ENCODE data around the gene DACT2.

The DACT2 gene

DNA sequence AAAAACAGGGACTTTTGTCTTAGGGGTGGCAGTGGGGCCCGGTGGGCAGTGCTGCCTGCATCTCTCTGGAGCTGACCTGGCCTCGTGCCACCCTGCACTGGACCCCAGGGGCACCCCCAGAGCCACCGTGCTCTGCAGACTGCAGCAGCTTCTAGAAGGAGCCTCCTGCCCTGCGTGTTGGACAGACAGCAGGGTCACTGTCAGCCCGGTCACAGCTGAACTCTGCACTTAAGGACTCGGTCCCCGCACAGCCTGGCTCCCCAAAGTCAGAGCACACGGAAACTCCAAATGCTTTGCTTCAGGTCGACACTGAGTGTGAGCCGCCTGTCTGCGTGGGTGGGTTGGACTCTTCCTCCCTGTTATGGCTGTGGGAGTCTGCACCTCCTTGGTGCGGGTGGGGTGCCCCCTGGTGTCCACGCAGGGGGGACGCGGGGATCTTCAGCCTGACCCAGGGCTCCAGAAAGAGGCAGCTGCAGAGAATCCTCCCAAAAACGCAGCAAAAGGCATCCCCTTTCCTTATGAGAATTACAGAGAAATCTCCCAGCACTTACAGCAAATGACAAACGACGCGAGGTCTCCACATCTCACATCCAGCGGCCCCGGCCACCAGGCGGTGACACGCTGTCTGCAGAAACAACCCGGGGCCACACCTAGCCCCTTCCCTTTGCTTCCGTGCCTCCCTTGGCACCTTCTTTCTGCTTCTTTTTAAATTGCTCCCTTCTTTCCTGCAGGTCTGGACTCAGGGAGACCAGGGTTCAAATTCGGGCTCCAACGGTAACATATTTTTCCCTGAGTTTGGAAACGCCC lies 36.3 kb upstream of the DACT2 start:
- H3K27ac ChIP-seq (ENCODE audit: poor library complexity, severe bottlenecking) = no peak overlapping the region
- DNase-seq (ENCODE audit: low spot score) = no peak
- no peaks in the 10 kb centered on the region for H3K27me3 ChIP-seq (ENCODE audit: insufficient read depth, poor library complexity, severe bottlenecking)
- H3K36me3 ChIP-seq (ENCODE audit: low read depth) = no peaks in the 10 kb centered on the region
- no peak overlapping the region for H3K4me3 ChIP-seq (ENCODE audit: severe bottlenecking)
- H3K9me3 ChIP-seq (ENCODE audit: severe bottlenecking) = no peaks in the 10 kb centered on the region
- TF ChIP-seq, protein P1, sequence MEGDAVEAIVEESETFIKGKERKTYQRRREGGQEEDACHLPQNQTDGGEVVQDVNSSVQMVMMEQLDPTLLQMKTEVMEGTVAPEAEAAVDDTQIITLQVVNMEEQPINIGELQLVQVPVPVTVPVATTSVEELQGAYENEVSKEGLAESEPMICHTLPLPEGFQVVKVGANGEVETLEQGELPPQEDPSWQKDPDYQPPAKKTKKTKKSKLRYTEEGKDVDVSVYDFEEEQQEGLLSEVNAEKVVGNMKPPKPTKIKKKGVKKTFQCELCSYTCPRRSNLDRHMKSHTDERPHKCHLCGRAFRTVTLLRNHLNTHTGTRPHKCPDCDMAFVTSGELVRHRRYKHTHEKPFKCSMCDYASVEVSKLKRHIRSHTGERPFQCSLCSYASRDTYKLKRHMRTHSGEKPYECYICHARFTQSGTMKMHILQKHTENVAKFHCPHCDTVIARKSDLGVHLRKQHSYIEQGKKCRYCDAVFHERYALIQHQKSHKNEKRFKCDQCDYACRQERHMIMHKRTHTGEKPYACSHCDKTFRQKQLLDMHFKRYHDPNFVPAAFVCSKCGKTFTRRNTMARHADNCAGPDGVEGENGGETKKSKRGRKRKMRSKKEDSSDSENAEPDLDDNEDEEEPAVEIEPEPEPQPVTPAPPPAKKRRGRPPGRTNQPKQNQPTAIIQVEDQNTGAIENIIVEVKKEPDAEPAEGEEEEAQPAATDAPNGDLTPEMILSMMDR (IDR thresholded peaks at IDR 0.05; ENCODE audit: poor library complexity, severe bottlenecking) = peak; percentile 61
- ATAC-seq (ENCODE audit: low read depth) = peak; percentile 76
- H3K4me1 ChIP-seq (ENCODE audit: insufficient read depth, poor library complexity, severe bottlenecking) = no peaks in the 10 kb centered on the region

DNA sequence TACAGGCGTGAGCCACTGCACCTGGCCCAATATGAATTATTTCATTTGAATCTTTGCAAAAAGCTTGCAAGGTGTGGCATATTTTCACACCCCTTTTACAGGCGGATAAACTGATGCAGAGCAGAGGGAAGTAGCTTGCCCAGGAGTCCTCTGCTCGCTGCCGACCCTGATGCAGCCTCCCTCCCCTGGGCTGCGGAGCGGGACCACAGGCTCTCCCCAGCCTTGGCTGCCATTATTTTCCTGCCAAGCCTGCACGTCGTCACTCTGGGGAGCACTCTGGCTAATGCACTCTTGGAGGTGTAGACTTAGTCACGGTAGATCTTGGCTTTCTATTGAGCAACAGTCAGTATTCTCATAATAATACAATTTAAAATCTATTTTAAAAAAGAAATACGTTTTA lies 34.8 kb upstream of the DACT2 start:
- H3K4me1 ChIP-seq (ENCODE audit: insufficient read depth, poor library complexity, severe bottlenecking) = no peaks in the 10 kb centered on the region
- ATAC-seq (ENCODE audit: low read depth) (no peak), DNase-seq (ENCODE audit: low spot score) (no peak)
- H3K27me3 ChIP-seq (ENCODE audit: insufficient read depth, poor library complexity, severe bottlenecking) = peaks cover under 1% of the 10 kb centered on the region
- TF ChIP-seq, protein P1 (IDR thresholded peaks at IDR 0.05; ENCODE audit: poor library complexity, severe bottlenecking) = no peak
- H3K36me3 ChIP-seq (ENCODE audit: low read depth) = no peaks in the 10 kb centered on the region
- no peak overlapping the region for H3K4me3 ChIP-seq (ENCODE audit: severe bottlenecking)
- no peaks in the 10 kb centered on the region for H3K9me3 ChIP-seq (ENCODE audit: severe bottlenecking)
- no peak overlapping the region for H3K27ac ChIP-seq (ENCODE audit: poor library complexity, severe bottlenecking)

DNA sequence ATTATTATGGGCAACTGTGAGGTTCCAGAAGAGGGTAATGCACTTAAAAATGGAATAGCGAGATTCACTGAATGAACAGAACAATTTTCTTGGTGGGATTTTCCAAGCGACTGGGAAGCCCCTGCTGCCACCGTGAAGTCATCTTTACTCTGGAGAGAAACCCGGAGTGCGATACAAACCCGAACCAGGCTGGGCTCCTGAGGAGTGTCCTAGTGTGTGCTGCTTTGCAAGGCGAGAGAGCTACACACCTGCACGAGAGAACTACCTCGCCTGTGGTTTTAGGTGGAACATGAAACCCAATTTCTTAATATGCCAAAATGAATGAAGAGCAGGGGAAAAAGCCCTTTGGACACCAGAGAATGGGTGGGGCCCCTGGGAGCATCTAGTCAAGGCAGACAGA lies 33.5 kb upstream of the DACT2 start:
- Histone ChIP-seq H3K27ac (ENCODE audit: poor library complexity, severe bottlenecking) (no peak overlapping the region), H3K4me3 (ENCODE audit: severe bottlenecking) (no peak overlapping the region), H3K9me3 (ENCODE audit: severe bottlenecking) (no peaks in the 10 kb centered on the region), H3K4me1 (ENCODE audit: insufficient read depth, poor library complexity, severe bottlenecking) (no peaks in the 10 kb centered on the region), H3K36me3 (ENCODE audit: low read depth) (no peaks in the 10 kb centered on the region), H3K27me3 (ENCODE audit: insufficient read depth, poor library complexity, severe bottlenecking) (peaks cover 3% of the 10 kb centered on the region)
- ATAC-seq (ENCODE audit: low read depth) (no peak), DNase-seq (ENCODE audit: low spot score) (no peak)
- TF ChIP-seq, protein P1 (IDR thresholded peaks at IDR 0.05; ENCODE audit: poor library complexity, severe bottlenecking) = no peak

DNA sequence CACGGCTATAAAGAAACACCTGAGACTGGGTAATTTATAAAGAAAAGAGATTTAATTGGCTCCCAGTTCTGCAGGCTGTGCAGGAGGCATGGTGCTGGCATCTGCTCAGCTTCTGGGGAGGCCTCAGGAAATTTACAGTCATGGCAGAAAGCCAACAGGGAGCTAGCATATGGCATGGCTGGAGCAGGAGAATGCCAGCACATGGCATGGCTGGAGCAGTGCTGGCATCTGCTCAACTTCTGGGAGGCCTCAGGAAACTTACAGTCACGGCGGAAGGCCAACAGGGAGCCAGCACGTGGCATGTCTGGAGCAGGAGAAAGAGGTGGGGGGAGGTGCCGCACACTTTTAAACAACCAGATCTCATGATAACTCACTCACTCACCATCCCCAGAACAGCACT lies 32.5 kb upstream of the DACT2 start:
- no peaks in the 10 kb centered on the region for H3K4me1 ChIP-seq (ENCODE audit: insufficient read depth, poor library complexity, severe bottlenecking)
- H3K9me3 ChIP-seq (ENCODE audit: severe bottlenecking) = no peaks in the 10 kb centered on the region
- TF ChIP-seq, protein P1 (IDR thresholded peaks at IDR 0.05; ENCODE audit: poor library complexity, severe bottlenecking) = no peak
- DNase-seq (ENCODE audit: low spot score) (no peak), ATAC-seq (ENCODE audit: low read depth) (no peak)
- no peak overlapping the region for H3K27ac ChIP-seq (ENCODE audit: poor library complexity, severe bottlenecking)
- no peaks in the 10 kb centered on the region for H3K36me3 ChIP-seq (ENCODE audit: low read depth)
- H3K27me3 ChIP-seq (ENCODE audit: insufficient read depth, poor library complexity, severe bottlenecking) = peaks cover 3% of the 10 kb centered on the region
- H3K4me3 ChIP-seq (ENCODE audit: severe bottlenecking) = no peak overlapping the region

DNA sequence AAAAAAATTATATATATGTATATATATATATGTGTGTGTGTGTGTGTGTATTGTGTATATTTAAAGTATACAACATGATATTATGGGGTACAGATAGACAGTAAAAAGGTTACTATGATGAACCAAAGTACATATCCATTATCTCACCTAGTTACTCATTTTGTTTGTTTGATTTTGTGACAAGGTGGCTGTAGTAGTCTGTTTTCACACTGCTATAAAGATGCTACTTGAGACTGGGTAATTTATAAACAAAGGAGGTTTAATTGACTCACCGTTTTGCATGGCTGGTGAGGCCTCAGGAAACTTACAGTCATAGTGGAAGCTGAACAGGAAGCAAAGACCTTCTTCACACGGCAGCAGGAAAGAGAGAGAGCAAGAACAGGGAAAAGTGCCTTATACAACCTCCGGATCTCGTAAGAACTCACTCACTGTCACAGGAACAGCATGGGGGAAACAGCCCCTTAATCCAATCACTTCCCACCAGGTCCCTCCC lies 30.2 kb upstream of the DACT2 start:
- TF ChIP-seq, protein P1 (IDR thresholded peaks at IDR 0.05; ENCODE audit: poor library complexity, severe bottlenecking) = no peak
- no peak for ATAC-seq (ENCODE audit: low read depth)
- peaks cover 3% of the 10 kb centered on the region for H3K27me3 ChIP-seq (ENCODE audit: insufficient read depth, poor library complexity, severe bottlenecking)

More for the DNA sequence above, 30.2 kb upstream of the DACT2 start:
- no peak overlapping the region for H3K27ac ChIP-seq (ENCODE audit: poor library complexity, severe bottlenecking)
- no peaks in the 10 kb centered on the region for H3K9me3 ChIP-seq (ENCODE audit: severe bottlenecking)
- no peak overlapping the region for H3K4me3 ChIP-seq (ENCODE audit: severe bottlenecking)
- no peak for DNase-seq (ENCODE audit: low spot score)
- H3K4me1 ChIP-seq (ENCODE audit: insufficient read depth, poor library complexity, severe bottlenecking) = no peaks in the 10 kb centered on the region
- no peaks in the 10 kb centered on the region for H3K36me3 ChIP-seq (ENCODE audit: low read depth)

All from RWPE2 (cell line).